ENCODE data around the gene RIPOR2.
A peak's percentile ranks its signal among the peaks of the same experiment; 100 is the strongest.

The RIPOR2 gene

GRCh38 chr6:24874128-24874527 is 61.6 kb downstream of the RIPOR2 start:
- no peak for TF ChIP-seq ZNF18 (tag by site-specific recombination; IDR thresholded peaks at IDR 0.05)
- peak; percentile 53; the same call in 1 of the 2 replicates for TF ChIP-seq ZNF121 (tag by site-specific recombination; IDR thresholded peaks at IDR 0.05)
- H3K4me3 ChIP-seq (ENCODE audit: low read depth, low read length) = no peak overlapping the region
- ChIA-PET CTCF (interaction anchor here (0.9 to 1.3 kb wide), 2 partner anchors 8 to 197 kb away, joined by 3 to 4 read pairs; no protein-coding TSS in a partner anchor), POLR2A (no interaction called here)
- no peak overlapping the region for H3K27ac ChIP-seq (ENCODE audit: extremely low read depth, low read depth, low read length)
- no peaks in the 10 kb centered on the region for H3K36me3 ChIP-seq (ENCODE audit: control insufficient read depth in 2 of 2, insufficient read depth in 1 of 2, low read length in 2 of 2)
- H3K9me3 ChIP-seq (ENCODE audit: control insufficient read depth, insufficient read depth, low read depth, low read length) = no peaks in the 10 kb centered on the region
- no peaks in the 10 kb centered on the region for H3K4me1 ChIP-seq (ENCODE audit: control insufficient read depth, insufficient read depth, low read length)

- ChIA-PET POLR2A (no interaction called here), CTCF (interaction anchor here (0.7 to 2.1 kb wide), 3 partner anchors 17 to 439 kb away, joined by 4 to 13 read pairs (median 5); no protein-coding TSS in a partner anchor)
- Histone ChIP-seq H3K36me3 (ENCODE audit: control insufficient read depth in 2 of 2, insufficient read depth in 1 of 2, low read length in 2 of 2) (no peaks in the 10 kb centered on the region), H3K27ac (ENCODE audit: extremely low read depth, low read depth, low read length) (no peak overlapping the region), H3K4me3 (ENCODE audit: low read depth, low read length) (no peak overlapping the region), H3K9me3 (ENCODE audit: control insufficient read depth, insufficient read depth, low read depth, low read length) (no peaks in the 10 kb centered on the region), H3K4me1 (ENCODE audit: control insufficient read depth, insufficient read depth, low read length) (no peaks in the 10 kb centered on the region)
- TF ChIP-seq ZNF561 (tag by site-specific recombination; IDR thresholded peaks at IDR 0.05; ENCODE audit: borderline replicate concordance) (no peak), ZNF24 (tag by site-specific recombination; IDR thresholded peaks at IDR 0.05) (no peak), ZNF580 (tag by site-specific recombination; IDR thresholded peaks at IDR 0.05) (no peak), KLF1 (tag by site-specific recombination; IDR thresholded peaks at IDR 0.05) (no peak), ZNF266 (tag by site-specific recombination; IDR thresholded peaks at IDR 0.05; ENCODE audit: low read depth) (no peak), ZNF202 (tag by site-specific recombination; IDR thresholded peaks at IDR 0.05; ENCODE audit: borderline replicate concordance) (no peak), ZNF416 (tag by site-specific recombination; IDR thresholded peaks at IDR 0.05) (no peak), ZNF513 (tag by site-specific recombination; IDR thresholded peaks at IDR 0.05) (no peak), BCL6B (tag by site-specific recombination; IDR thresholded peaks at IDR 0.05) (no peak), ZNF544 (tag by site-specific recombination; IDR thresholded peaks at IDR 0.05) (no peak), ZNF175 (tag by site-specific recombination; IDR thresholded peaks at IDR 0.05) (no peak), ZNF843 (tag by site-specific recombination; IDR thresholded peaks at IDR 0.05) (no peak), ZNF501 (tag by site-specific recombination; IDR thresholded peaks at IDR 0.05) (no peak), ZNF621 (tag by site-specific recombination; IDR thresholded peaks at IDR 0.05) (no peak), ZNF677 (tag by site-specific recombination; IDR thresholded peaks at IDR 0.05) (no peak), ZBTB21 (tag by site-specific recombination; IDR thresholded peaks at IDR 0.05) (no peak), PRDM1 (tag by site-specific recombination; IDR thresholded peaks at IDR 0.05) (no peak), ZNF362 (tag by site-specific recombination; IDR thresholded peaks at IDR 0.05) (no peak), RBAK (tag by site-specific recombination; IDR thresholded peaks at IDR 0.05) (no peak), ZSCAN16 (tag by site-specific recombination; IDR thresholded peaks at IDR 0.05) (no peak)
These were observed 63.0 kb downstream of the RIPOR2 start for GRCh38 chr6:24872779-24873178.

All from HEK293 (cell line).